GM10266 (cell line): Measurements from ENCODE around the gene EFHD2.
"Not testable (repeated sequence)": the region's sequence is repeated elsewhere in the genome, so short reads cannot be mapped to it uniquely, and the experiment has no call there.

Source experiments
- DNase-seq: peaks from one replicate; pipeline ENCODE4 v3.0.0; 2012; ENCODE audit errors: extremely low spot score
- CTCF ChIP-seq: IDR thresholded peaks from 2 replicates; pipeline ENCODE4 v1.5.1; 2012; ENCODE audit warnings: mild to moderate bottlenecking, low read depth; ENCODE audit not compliant: control insufficient read depth, insufficient read depth; ENCODE audit errors: missing control alignments

The EFHD2 gene

DNA sequence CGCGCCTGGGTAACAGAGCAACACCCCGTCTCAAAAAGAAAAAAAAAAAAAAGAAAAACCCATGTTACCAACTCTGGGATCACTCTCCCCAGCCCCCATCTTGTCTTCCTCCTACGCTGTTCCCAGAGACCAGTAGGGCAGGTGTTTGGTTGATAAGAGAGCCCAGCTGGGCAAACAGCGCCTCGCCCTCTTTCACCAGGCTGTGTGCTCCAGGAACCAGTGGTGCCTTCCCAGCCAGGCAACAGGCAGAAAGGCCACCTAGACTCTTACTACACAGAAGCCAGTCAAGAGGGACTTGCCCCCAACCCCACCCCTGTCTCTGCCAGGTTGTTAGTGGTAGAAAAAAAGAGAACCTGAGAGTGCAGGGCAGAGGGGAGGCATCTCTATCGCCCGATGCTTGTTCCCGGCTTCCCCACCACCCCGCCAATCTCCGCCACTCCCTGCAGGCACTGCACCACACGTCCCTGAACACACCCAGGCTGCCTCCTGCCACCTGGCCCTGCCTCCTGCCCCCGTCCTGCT is 14.5 kb downstream of the EFHD2 start:
- no peak for DNase-seq

DNA sequence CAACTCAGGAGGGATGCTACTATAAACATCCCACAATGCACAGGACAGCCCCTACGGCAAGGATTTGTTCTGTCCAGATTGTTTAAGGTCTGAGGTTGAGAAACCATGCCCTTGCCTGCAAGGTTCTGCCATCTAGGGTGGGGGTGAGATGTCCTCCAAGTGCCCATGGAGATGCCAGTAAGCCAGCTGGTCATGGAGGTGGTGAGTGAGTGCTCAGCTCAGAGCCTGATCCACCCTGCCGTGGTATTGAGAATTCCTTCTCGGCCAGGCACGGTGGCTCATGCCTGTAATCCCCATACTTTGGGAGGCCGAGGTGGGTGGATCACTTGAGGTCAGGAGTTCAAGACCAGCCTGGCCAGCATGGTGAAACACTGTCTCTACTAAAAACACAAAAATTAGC is 15.3 kb downstream of the EFHD2 start:
- TF ChIP-seq CTCF: no peak
- DNase-seq: no peak

More for the DNA sequence above, 14.5 kb downstream of the EFHD2 start:
- TF ChIP-seq CTCF: no peak

GRCh38 chr1:15425521-15425920 is 15.8 kb downstream of the EFHD2 start:
- DNase-seq: no peak
- no peak for TF ChIP-seq CTCF

DNA sequence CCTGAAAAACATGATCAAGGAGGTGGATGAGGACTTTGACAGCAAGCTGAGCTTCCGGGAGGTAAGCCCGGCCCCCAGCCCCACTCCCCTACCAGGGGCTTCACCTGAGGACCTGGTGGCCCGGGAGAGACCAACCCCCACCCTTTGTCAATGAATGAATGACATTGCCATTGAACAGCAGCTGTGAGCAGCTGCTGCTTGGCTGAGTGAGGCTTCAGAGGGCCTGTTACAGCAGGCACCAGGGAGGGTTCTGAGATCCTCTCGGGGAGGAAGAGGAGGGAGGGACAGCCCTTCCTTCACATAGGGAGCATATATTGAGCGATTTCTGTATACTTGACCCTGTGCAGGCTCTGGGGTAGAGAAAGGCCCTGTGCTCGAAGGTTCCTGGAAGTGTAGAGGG is 16.3 kb downstream of the EFHD2 start:
- TF ChIP-seq CTCF: no peak
- no peak for DNase-seq

- no peak for DNase-seq
- TF ChIP-seq CTCF: no peak
Observed at GRCh38 chr1:15426492-15427279, 17.0 kb downstream of the EFHD2 start.

DNA sequence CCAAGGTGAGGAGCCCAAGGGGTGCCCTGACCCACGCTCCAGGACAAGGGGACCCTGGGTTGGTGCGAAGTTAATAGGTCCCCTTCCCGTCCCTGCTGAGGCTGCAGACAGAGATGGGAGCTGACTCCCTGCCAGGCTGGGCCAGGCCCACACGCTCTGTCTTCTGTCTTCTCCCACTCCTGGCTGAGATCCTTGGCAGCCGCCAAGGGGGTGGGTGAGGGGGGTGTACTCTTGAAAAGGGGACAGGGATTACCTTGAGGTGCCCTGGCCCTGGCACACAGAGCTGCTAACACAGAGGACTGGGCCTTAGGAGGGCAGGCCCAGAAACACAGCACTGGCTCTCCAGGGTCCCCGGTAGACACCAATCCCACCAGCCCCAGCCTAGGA is 17.6 kb downstream of the EFHD2 start:
- TF ChIP-seq CTCF: no peak
- no peak for DNase-seq

- DNase-seq: not testable (repeated sequence)
Observed at GRCh38 chr1:15428252-15428651, 18.6 kb downstream of the EFHD2 start.

DNA sequence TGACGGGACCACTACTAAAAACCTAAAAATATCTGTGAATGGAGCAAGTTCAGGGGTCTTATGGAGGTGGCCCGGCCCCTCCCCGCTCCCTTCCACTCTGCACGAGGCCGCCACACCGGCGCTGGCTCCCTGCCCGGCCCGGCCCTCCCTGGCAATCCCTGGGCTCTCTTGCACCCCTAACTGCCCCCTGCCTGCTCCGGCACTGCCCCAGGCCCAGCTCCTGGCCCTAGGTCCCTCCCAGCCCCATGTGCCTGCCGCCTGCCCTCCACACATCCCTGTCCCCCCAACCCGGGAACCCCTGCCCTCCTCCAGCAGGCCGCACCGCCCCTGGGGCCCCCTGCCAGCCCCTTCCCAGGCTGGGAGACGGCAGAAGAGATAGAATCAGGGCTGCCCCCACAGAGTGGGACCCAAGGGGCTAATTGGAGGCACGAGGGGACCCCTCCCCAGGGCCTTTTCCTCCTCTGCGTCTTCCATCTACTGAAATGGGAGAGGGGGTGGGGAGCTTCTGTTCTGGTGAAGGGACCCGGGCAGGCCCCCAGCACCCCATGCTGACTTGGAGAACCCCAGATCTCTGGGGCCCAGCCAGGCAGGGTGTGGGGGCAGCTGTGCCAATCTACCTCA is 19.2 kb downstream of the EFHD2 start:
- no peak for DNase-seq
- TF ChIP-seq CTCF: no peak
